ENCODE results near the gene NTM. TPM values are rescaled to one million over a fixed set of nuclear protein-coding genes. Genes with fewer than 3 reads are reported as not detected.

Gene NTM
- total and polyA plus RNA-seq, 2 of the 8 experiments (the other 6 are each of a cell fraction or from before 2014, with no cell fraction given), result 13.4 to 20.0 TPM

GRCh38 chr11:132367293-132367692 lies 996.9 kb downstream of the NTM start:
- 91% methylated on average over 3 of the region's 3 CpGs; no CpG with 5 or more reads in 1 of the 2 experiments for WGBS, 2 experiments (ENCODE audit: extremely low coverage in 1 of 2, insufficient coverage in 1 of 2, insufficient read length in 1 of 2, insufficient replicate concordance in 2 of 2, low coverage in 1 of 2, low lambda C conversion rate in 2 of 2, missing lambda C conversion rate in 1 of 2)
- H4K8ac ChIP-seq (ENCODE audit: extremely low read depth, insufficient read depth, low read length), result no peak overlapping the region
- H3K18ac ChIP-seq (ENCODE audit: extremely low read depth, low read length), result no peak overlapping the region
- H2AK5ac ChIP-seq (ENCODE audit: low read depth, low read length), result no peak overlapping the region
- H3K4me1 ChIP-seq (replicated peaks in 1 of 4; ENCODE audit: control insufficient read depth in 3 of 4, insufficient read depth in 4 of 4, low read length in 3 of 4), result no peaks in the 10 kb centered on the region
- H3K9ac ChIP-seq (replicated peaks in 1 of 4; ENCODE audit: extremely low read depth in 1 of 4, low read depth in 3 of 4, low read length in 3 of 4), result no peak overlapping the region
- no peak overlapping the region for H2BK15ac ChIP-seq (ENCODE audit: low read length)
- H4K5ac ChIP-seq (ENCODE audit: insufficient read length, low read depth, low read length), result no peak overlapping the region
- H3K4me3 ChIP-seq (ENCODE audit: extremely low read depth in 1 of 4, insufficient read depth in 2 of 4, low read depth in 3 of 4, low read length in 4 of 4), result no peak overlapping the region
- CTCF ChIA-PET (ENCODE audit: partially characterized antibody), result no interaction called here
- no peak overlapping the region for H2BK20ac ChIP-seq (ENCODE audit: low read length)
- DNase-seq (ENCODE audit: low read depth in 1 of 2, low spot score in 2 of 2) (no peak), FAIRE-seq (no peak)
- H2BK12ac ChIP-seq (ENCODE audit: low read depth, low read length), result no peak overlapping the region
- H3K27me3 ChIP-seq (replicated peaks in 1 of 4; ENCODE audit: control insufficient read depth in 3 of 4, extremely low read depth in 1 of 4, insufficient read depth in 3 of 4, low read length in 3 of 4), result no peaks in the 10 kb centered on the region
- TF ChIP-seq SP2 (IDR thresholded peaks at IDR 0.05; ENCODE audit: low read length) (no peak), BCL11A (IDR thresholded peaks at IDR 0.05; ENCODE audit: low read depth in 2 of 2, low read length in 2 of 2) (no peak), TCF12 (IDR thresholded peaks at IDR 0.05; ENCODE audit: low read depth, low read length) (no peak), GTF2F1 (IDR thresholded peaks at IDR 0.05; ENCODE audit: borderline replicate concordance, low read depth, low read length) (no peak), MAFK (IDR thresholded peaks at IDR 0.05; ENCODE audit: low read depth, low read length) (no peak), CBX8 (IDR thresholded peaks at IDR 0.05; ENCODE audit: borderline replicate concordance, low read depth, low read length) (no peak), TBP (IDR thresholded peaks at IDR 0.05; ENCODE audit: low read depth, low read length) (no peak), EZH2 (IDR thresholded peaks at IDR 0.05; ENCODE audit: low read depth, low read length, severe bottlenecking) (no peak)
- TF ChIP-seq, protein P1, sequence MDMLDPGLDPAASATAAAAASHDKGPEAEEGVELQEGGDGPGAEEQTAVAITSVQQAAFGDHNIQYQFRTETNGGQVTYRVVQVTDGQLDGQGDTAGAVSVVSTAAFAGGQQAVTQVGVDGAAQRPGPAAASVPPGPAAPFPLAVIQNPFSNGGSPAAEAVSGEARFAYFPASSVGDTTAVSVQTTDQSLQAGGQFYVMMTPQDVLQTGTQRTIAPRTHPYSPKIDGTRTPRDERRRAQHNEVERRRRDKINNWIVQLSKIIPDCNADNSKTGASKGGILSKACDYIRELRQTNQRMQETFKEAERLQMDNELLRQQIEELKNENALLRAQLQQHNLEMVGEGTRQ (IDR thresholded peaks at IDR 0.05; ENCODE audit: low read length), result no peak
- POLR2A ChIA-PET (ENCODE audit: partially characterized antibody), result no interaction called here
- no peak overlapping the region for H3K27ac ChIP-seq (ENCODE audit: low read depth, low read length)
- no peaks in the 10 kb centered on the region for H3K23me2 ChIP-seq (ENCODE audit: low read depth, low read length)
- no peak overlapping the region for H2AFZ ChIP-seq (ENCODE audit: low read length)
- no peak overlapping the region for H3K56ac ChIP-seq (replicated peaks; ENCODE audit: insufficient read length, low read depth, low read length)
- no peak overlapping the region for H3K23ac ChIP-seq (ENCODE audit: insufficient read length)
- no peak overlapping the region for H4K91ac ChIP-seq (replicated peaks; ENCODE audit: insufficient read length, low read length)
- H3K4ac ChIP-seq (replicated peaks; ENCODE audit: insufficient read length, low read depth, low read length), result no peak overlapping the region
- H3K36me3 ChIP-seq (ENCODE audit: control insufficient read depth in 2 of 4, insufficient read depth in 4 of 4, low read length in 3 of 4), result no peaks in the 10 kb centered on the region
- no peak overlapping the region for H3K4me2 ChIP-seq (ENCODE audit: insufficient read depth in 1 of 2, low read depth in 2 of 2, low read length in 2 of 2)
- H2BK120ac ChIP-seq (replicated peaks; ENCODE audit: low read depth, low read length), result no peak overlapping the region
- no peaks in the 10 kb centered on the region for H4K20me1 ChIP-seq (replicated peaks in 1 of 2; ENCODE audit: control insufficient read depth in 1 of 2, insufficient read depth in 2 of 2, low read length in 2 of 2)
- H3K79me2 ChIP-seq (ENCODE audit: control insufficient read depth in 1 of 2, insufficient read depth in 2 of 2, low read length in 2 of 2), result no peaks in the 10 kb centered on the region
- H3K79me1 ChIP-seq (ENCODE audit: low read depth, low read length), result no peaks in the 10 kb centered on the region
- no peaks in the 10 kb centered on the region for H3K9me3 ChIP-seq (ENCODE audit: insufficient read depth in 2 of 2, low read depth in 1 of 2, low read length in 1 of 2)
- no peak overlapping the region for H2BK5ac ChIP-seq (ENCODE audit: low read depth, low read length)
- H3K14ac ChIP-seq (ENCODE audit: insufficient read length), result no peak overlapping the region
